D721Med (cell line): ENCODE results near the gene CLCC1.

Experiments used
- DNase-seq: peaks from one replicate; pipeline ENCODE4 v3.0.0; 2011; ENCODE audit warnings: low spot score; ENCODE audit not compliant: insufficient read length
- FAIRE-seq: peaks from 2 replicates; lab custom pipeline; 2011; peaks lifted over from hg19 to GRCh38; lab: Jason Lieb, UNC
- CTCF ChIP-seq: IDR thresholded peaks from 2 replicates; pipeline ENCODE4 v1.5.1; 2012; ENCODE audit warnings: mild to moderate bottlenecking, control low read depth; ENCODE audit not compliant: insufficient read depth; ENCODE audit errors: missing control alignments

CLCC1 gene

GRCh38 chr1:108962681-108963051, 618 bp downstream of the CLCC1 start:
- FAIRE-seq (no peak), DNase-seq (no peak)
- TF ChIP-seq CTCF, result no peak

- DNase-seq, result no peak
- no peak for TF ChIP-seq CTCF
- FAIRE-seq, result no peak
These were observed 1.4 kb downstream of the CLCC1 start for GRCh38 chr1:108961752-108962486.

GRCh38 chr1:108961198-108961597, 2.1 kb downstream of the CLCC1 start:
- TF ChIP-seq CTCF, result no peak
- no peak for DNase-seq

GRCh38 chr1:108960719-108961118, 2.6 kb downstream of the CLCC1 start:
- FAIRE-seq, result no peak
- no peak for DNase-seq
- TF ChIP-seq CTCF, result no peak

More at GRCh38 chr1:108961198-108961597, 2.1 kb downstream of the CLCC1 start:
- FAIRE-seq, result no peak

GRCh38 chr1:108957888-108958287, 5.4 kb downstream of the CLCC1 start:
- TF ChIP-seq CTCF, result no peak
- FAIRE-seq (no peak), DNase-seq (no peak)

GRCh38 chr1:108955881-108956280, 7.4 kb downstream of the CLCC1 start:
- peak; percentile 80 for FAIRE-seq
- TF ChIP-seq CTCF, result no peak
- peak; percentile 70 for DNase-seq

- DNase-seq (no peak), FAIRE-seq (no peak)
- no peak for TF ChIP-seq CTCF
These were observed 8.2 kb downstream of the CLCC1 start for GRCh38 chr1:108955111-108955510.
